ENCODE data around the gene TTC7B. TPM values are rescaled to one million over a fixed set of nuclear protein-coding genes. Genes with fewer than 3 reads are reported as not detected.

TTC7B gene
- total and polyA plus RNA-seq, 10 of the 15 experiments (the other 5 are each of a cell fraction or from before 2014, with no cell fraction given), result under 0.01 to 1.1 (median 0.26) TPM; not detected in 2

- CTCF ChIA-PET, result no interaction called here
- 0% methylated on average over 2 of the region's 2 CpGs for WGBS (ENCODE audit: insufficient coverage, insufficient replicate concordance, low lambda C conversion rate, missing lambda C conversion rate)
- ATAC-seq, result no peak
- FAIRE-seq, result no peak
- H3K36me3 ChIP-seq (ENCODE audit: control insufficient read depth in 2 of 2, insufficient read depth in 2 of 2, low read length in 1 of 2), result no peaks in the 10 kb centered on the region
- no peak overlapping the region for H2AFZ ChIP-seq (ENCODE audit: control insufficient read depth, low read depth, low read length)
- H4K20me1 ChIP-seq (ENCODE audit: control insufficient read depth, insufficient read depth), result no peaks in the 10 kb centered on the region
- H3K9ac ChIP-seq (ENCODE audit: control insufficient read depth, insufficient read depth, low read length), result no peak overlapping the region
- no peaks in the 10 kb centered on the region for H3K27me3 ChIP-seq (replicated peaks in 1 of 2; ENCODE audit: control insufficient read depth in 2 of 2, insufficient read depth in 2 of 2, low read length in 1 of 2)
- no peaks in the 10 kb centered on the region for H3K9me3 ChIP-seq (replicated peaks; ENCODE audit: control insufficient read depth, insufficient read depth, low read length)
- POLR2A ChIA-PET, result no interaction called here
- DNase-seq (ENCODE audit: low read depth, low spot score), result no peak
- RAD21 ChIA-PET (ENCODE audit: unreplicated experiment), result no interaction called here
- H3K4me2 ChIP-seq (ENCODE audit: control insufficient read depth, insufficient read depth), result no peak overlapping the region
- in situ Hi-C loops (cut with MboI) (no loop called here), intact Hi-C loops (cut with micrococcal nuclease; ENCODE audit: unreplicated experiment) (no loop called here)
- no peaks in the 10 kb centered on the region for H3K79me2 ChIP-seq (ENCODE audit: control insufficient read depth, insufficient read depth, low read length)
- no TSS peak for BruUV-seq (replicated peaks)
- H3K4me1 ChIP-seq (ENCODE audit: control insufficient read depth, insufficient read depth, low read length), result no peaks in the 10 kb centered on the region
- TF ChIP-seq ZBTB4 (CRISPR knock-in tag; IDR thresholded peaks at IDR 0.05) (no peak), CEBPB (IDR thresholded peaks at IDR 0.05; ENCODE audit: borderline replicate concordance in 1 of 2, low read depth in 2 of 2, low read length in 2 of 2) (no peak), TARDBP (IDR thresholded peaks at IDR 0.05; ENCODE audit: borderline replicate concordance) (no peak), NRF1 (conservative IDR thresholded peaks at IDR 0.05; ENCODE audit: low read depth, low read length) (no peak), ZNF687 (IDR thresholded peaks at IDR 0.05) (no peak), ZNF622 (IDR thresholded peaks at IDR 0.05) (no peak), POU2F2 (IDR thresholded peaks at IDR 0.05; ENCODE audit: borderline replicate concordance, low read depth, low read length) (no peak), ZBED1 (IDR thresholded peaks at IDR 0.05; ENCODE audit: borderline replicate concordance) (no peak), BHLHE40 (IDR thresholded peaks at IDR 0.05; ENCODE audit: borderline replicate concordance in 1 of 2, low read depth in 2 of 2, low read length in 1 of 2) (no peak)
- SMC1A ChIA-PET (ENCODE audit: uncharacterized antibody, unreplicated experiment), result no interaction called here
- H3K4me3 ChIP-seq, result no peak overlapping the region
- no peak overlapping the region for H3K27ac ChIP-seq (ENCODE audit: control insufficient read depth, insufficient read depth)
These were observed 13.0 kb downstream of the TTC7B start for GRCh38 chr14:90803249-90803648.
